GM21576 (cell line): ENCODE measurements around the gene NF2.

Experiments used
- ATAC-seq: cut with Tn5 transposase; IDR thresholded peaks from one replicate; pipeline ENCODE4 v1.9.1; 2021; ENCODE audit warnings: mild to moderate bottlenecking, moderate library complexity; ENCODE audit not compliant: unreplicated experiment

Gene NF2

GRCh38 chr22:29660021-29660420, 56.6 kb downstream of the NF2 start:
- no peak for ATAC-seq

- ATAC-seq, result no peak
Measured at GRCh38 chr22:29661336-29661735, 57.9 kb downstream of the NF2 start.

GRCh38 chr22:29663180-29663821, 59.9 kb downstream of the NF2 start:
- no peak for ATAC-seq

GRCh38 chr22:29665486-29665885, 62.1 kb downstream of the NF2 start:
- ATAC-seq, result no peak

GRCh38 chr22:29668673-29669072, 65.2 kb downstream of the NF2 start:
- ATAC-seq, result no peak

- ATAC-seq, result no peak
Measured at GRCh38 chr22:29670626-29671025, 67.2 kb downstream of the NF2 start.

DNA sequence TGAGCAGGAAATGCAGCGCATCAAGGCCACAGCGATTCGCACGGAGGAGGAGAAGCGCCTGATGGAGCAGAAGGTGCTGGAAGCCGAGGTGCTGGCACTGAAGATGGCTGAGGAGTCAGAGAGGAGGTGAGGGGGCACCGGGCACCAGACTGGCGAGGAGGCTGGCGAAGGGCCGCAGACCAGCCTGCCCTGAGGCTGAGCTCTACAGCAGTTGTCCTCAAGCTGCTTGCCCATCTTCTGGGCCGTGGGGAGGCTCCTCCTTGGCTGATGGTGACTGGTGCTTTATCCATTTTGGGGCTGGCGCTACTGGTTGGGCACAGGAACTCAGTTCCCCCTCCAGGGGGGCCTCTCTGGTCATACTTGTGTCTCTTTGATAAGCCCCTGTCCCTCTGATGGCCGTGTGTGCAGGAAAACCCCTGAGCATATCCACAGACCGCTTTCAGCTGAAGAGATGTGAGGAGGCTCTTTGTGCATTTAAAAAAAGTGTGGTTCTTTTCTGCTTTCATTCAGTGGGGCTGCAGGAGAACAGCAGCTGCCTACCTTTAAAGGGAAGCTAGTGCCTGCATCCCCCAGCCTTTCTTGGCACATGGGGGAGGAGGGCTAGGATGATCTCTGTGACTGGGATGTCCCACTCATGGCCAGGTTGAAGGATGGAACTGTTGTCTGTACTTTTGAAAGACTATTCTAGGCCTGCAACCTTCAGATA, 70.1 kb downstream of the NF2 start:
- ATAC-seq, result no peak

GRCh38 chr22:29674121-29674520, 70.7 kb downstream of the NF2 start:
- no peak for ATAC-seq

DNA sequence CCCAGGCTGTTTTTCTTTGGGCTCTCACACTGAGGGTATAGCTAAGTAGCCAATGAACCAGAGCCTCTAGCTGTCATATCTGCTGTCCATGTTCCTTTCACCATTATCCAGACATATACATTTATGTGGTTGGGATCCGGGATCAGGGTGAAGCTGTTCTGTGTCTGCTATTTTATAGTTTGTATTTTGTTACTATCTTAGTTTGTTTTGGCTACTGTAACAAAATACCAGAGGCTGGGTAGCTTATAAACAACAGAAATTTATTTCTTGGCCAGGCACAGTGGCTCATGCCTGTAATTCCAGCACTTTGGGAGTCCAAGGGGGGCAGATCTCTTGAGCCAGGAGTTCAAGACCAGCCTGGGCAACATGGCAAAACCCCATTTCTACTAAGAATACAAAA, 75.9 kb downstream of the NF2 start:
- no peak for ATAC-seq

DNA sequence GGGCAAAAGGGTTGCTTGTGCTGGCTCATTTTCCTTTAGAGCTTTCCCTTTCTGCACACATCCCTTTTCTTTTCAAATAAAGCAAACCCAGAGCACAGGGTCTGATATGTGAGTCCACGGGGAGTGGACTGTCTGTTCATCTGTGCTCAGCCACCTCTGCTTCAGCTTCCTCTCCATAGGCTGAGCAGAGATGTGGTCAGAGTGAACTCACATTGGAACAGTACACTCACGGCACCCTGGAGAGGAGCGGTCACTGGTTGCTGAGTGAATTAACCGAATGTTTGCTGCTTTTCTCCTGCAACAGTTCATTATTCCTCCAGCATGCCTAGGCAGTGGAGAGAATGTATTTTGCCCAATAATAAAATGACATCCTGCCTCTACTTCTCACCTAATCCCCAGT, 80.1 kb downstream of the NF2 start:
- no peak for ATAC-seq

DNA sequence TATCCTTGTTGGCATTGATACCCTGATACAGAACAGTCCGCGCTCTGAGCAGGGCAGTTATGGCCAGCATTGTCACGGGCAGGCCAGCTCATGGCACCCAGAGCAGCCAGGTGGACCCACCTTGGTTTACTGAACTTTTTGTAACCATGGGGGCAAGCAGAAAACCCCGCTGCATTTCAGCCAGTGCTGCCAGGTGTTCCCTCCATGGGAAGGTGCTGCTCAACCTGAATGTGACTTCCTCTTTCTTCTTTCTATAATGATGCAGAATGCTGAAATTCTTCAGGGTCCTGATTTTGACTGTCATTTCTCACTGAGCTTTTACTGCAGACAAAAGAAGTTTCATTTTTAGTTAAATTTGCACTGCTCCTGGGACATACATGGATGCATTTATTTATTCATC, 80.8 kb downstream of the NF2 start:
- no peak for ATAC-seq

DNA sequence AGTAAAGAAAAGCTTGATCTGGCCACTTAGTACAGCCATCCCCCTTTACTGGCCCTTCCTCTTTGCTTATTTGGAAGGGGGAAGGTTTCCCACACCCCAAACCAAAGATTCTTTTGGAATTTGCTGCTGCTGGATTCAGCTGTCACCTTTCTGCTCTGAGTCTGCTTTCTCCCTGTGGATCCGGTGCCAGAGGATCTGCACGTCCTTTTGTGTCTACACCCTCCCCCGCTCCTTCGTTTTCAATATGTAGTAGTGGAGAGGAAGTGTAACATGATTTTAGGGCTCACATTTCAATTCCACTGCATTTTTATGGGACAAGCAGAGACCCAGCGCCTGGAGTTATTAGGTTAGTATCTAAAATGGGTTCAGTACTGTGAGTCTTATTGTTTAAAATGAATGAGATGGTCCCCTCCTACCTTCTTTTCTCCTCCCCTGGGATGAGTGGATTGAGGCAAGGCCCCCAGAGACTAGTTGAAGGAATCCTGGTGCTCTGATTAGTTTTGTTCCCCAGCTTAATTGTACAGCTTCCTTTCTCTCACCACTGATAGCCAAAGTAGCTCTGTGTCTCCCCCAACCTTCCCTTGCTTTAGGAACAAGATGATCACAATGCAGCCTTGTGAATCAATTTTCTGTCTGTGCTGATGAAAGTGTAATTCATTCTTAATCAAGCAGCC, 85.9 kb downstream of the NF2 start:
- ATAC-seq, result no peak

- ATAC-seq, result no peak
Measured at GRCh38 chr22:29689880-29690213, 86.4 kb downstream of the NF2 start.

DNA sequence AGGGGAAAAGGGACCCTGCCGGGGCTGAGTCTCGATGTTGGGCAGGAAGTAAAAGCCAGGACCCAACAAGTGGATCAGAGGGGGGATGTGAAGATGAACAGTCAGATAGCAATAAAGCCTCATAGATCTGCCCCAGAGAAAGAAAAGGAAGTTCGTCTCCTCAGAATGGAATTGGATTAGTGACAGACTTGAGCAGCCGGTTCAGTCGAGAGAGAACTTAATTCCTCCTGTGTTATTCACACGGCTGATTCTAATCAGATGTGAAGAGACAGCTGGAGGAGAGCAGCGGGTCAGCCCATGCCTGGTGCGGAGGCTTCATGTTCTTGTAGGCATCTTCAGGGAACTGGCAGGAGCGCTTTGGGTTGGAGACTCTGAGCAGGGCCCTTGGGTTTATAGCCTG, 87.0 kb downstream of the NF2 start:
- no peak for ATAC-seq

GRCh38 chr22:29691636-29692326, 88.3 kb downstream of the NF2 start:
- no peak for ATAC-seq

- ATAC-seq, result no peak
Measured at GRCh38 chr22:29692327-29692640, 88.9 kb downstream of the NF2 start.

DNA sequence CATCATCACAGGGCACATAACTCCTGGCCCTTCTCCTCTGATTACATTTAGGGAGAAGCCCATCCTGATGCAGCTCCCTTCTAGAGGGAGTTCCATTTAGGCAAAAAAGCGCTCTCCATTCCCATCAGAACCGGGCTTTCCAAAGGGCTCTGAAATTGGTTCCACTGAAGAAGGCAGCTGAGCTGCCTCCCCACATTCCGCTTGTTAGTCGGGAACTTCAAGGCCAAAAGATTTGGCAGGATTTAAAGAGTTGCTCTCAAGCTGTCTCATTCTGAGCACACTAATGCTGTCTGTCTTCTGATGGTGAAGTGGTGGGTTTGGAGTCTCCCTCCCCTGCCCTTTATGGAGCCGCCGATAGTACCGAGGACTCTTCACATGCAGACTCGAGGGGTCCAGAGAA, 89.7 kb downstream of the NF2 start:
- no peak for ATAC-seq

GRCh38 chr22:29693671-29694070, 90.2 kb downstream of the NF2 start:
- no peak for ATAC-seq

DNA sequence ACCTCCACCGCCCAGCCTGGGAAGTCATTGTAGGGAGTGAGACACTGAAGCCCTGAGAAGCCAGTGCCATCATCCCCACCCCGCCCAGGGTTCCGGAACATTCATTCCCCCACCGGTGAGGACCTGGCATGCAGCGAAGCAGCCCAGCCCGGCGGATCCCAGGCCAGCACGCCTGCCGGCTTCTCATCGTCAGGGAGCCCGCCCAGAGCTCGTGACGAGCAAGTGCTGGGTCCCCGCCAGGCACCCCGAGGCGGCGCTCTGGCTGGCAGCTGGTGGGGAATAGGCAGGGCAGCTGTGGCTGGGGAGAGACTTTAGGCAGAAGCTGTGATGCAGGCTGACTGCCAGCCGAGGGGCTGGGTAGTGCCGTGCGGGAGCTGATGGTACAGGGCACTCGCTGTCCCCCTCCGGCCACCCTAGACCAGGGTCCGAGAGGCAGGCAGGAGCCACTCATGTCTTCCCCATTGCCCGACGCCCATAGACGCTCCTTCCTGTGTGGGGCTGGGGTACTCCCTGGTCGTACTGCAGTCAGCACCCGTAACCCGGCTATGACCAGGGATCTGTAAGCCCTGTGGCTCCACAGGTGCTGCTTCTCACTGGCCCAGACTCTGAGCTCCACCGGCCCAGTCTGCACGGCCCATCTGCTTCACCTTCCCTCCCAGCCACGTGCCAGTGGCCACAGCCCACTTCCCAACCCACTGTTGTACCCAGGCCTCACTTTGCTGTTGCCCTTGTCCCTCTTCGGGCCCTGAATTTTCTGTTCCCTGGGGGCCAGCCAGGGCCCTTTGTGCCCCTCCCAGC, 91.9 kb downstream of the NF2 start:
- ATAC-seq, result no peak

DNA sequence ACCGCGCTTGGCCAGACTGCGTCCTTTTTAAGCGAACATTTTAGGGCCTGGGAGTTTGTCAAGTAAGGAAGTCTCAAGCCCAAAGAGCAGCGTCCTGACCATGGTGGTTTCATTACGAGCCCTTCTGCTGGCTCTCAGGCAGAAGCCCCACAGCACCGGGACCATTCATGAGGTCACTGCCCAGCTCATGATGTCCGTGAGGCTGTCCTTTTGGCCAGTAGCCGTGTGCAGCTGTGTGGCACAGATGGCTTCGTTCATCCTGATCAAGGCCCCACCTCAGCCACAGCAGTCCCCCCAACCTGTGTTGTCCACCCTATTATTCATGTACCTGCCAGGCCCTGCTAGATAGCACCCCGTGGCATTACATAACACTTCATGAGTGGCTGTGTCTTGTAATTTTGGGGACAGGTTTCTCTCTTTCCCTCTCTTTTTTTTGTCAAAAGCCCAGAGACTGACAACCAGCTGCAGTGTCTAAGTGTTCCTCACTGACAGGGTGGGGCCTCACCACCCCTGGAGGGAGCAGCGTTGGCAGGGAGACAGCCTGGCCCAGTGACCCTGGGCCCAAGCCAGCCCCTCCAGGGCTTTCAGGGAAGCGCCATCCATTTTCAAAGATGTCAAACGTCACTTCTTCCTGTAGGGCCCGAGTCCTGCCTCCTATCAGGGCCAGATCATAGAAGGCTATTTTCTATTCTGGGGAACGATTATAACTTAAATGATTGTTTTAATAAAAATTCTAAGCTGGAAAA, 94.6 kb downstream of the NF2 start:
- no peak for ATAC-seq
